Cardiac fibroblast (primary cell): ENCODE data around the gene PNMA8B.
"Not testable (repeated sequence)": the region's sequence is repeated elsewhere in the genome, so short reads cannot be mapped to it uniquely, and the experiment has no call there.

ENCODE experiments used
- DNase-seq, 2 donors: peaks; one replicate each; pipeline versions ENCODE4 v3.0.0 to v3.0.0-alpha.2; 2010; ENCODE audit warnings: low read depth in 2 of 2
- H3K4me3 ChIP-seq, 2 donors: replicated peaks in 1 of 2; 1 replicate in 1 of 2; 2 replicates in 1 of 2; pipeline ENCODE4 v1.5.1; 2011; ENCODE audit warnings: low read depth in 2 of 2, low read length in 2 of 2, mild to moderate bottlenecking in 2 of 2, moderate library complexity in 1 of 2
- TF ChIP-seq, protein P1 (sequence below): IDR thresholded peaks from one replicate; pipeline ENCODE4 v1.5.1; 2011; ENCODE audit warnings: low read depth, mild to moderate bottlenecking, low read length, inconsistent platforms

PNMA8B gene

DNA sequence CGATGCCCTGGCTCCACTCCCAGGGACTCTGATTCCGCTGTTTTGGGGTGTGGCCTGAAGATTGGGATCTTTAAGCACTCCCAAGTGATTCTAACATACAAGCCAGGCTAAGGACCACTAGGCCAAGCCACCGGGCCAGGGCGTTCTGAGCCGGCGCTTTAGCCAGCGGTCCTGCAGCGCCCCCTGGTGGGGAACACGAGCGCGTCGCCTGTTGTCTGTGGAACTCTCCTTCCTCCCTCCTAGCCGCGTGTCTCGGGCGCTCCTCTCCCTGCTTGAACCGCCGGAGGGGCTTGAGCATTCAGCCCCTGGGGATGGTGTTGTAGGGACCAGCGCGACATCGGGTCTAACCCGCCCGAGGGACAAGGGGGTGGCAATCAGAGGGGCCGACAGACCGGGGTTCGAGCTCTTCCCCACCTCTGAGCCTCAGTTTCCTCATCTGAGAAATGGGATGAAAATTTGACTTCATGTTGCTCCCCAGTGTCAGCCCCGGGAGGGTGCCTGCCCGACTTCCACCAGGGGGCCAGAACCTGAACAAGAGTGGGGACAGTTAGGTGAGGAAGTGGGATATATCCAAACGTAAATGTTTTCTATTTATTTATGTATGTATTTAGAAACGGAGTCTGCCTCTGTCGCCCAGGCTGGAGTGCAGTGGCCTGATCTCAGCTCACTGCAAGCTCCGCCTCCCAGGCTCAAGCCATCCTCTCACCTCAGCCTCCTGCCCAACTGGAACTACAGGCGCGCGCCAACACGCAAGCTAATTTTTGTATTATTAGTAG is 18.0 kb upstream of the PNMA8B start:
- no peak overlapping the region for H3K4me3 ChIP-seq
- TF ChIP-seq, protein P1, sequence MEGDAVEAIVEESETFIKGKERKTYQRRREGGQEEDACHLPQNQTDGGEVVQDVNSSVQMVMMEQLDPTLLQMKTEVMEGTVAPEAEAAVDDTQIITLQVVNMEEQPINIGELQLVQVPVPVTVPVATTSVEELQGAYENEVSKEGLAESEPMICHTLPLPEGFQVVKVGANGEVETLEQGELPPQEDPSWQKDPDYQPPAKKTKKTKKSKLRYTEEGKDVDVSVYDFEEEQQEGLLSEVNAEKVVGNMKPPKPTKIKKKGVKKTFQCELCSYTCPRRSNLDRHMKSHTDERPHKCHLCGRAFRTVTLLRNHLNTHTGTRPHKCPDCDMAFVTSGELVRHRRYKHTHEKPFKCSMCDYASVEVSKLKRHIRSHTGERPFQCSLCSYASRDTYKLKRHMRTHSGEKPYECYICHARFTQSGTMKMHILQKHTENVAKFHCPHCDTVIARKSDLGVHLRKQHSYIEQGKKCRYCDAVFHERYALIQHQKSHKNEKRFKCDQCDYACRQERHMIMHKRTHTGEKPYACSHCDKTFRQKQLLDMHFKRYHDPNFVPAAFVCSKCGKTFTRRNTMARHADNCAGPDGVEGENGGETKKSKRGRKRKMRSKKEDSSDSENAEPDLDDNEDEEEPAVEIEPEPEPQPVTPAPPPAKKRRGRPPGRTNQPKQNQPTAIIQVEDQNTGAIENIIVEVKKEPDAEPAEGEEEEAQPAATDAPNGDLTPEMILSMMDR, result peak; percentile 94
- peak; percentile 79 to 85 for DNase-seq

DNA sequence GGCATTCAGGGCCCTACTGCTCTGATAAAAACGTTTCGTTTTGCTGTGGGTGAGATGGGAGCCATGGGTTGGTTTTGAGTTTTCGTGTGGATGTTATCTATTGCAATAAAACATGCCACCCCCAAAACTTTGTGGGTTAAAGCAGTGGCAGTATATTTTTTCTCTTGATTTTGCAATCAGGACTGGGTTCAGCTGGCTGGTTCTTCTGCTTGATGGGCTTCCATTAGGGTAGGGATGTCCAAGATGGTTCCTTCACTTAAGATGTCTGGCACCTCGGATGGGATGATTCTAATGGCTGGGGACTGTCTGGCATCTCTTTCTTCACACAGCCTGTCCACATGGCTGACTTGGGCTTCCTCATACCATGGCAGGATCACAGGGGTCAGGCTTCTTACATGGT is 15.6 kb upstream of the PNMA8B start:
- DNase-seq, result no peak
- H3K4me3 ChIP-seq, result no peak overlapping the region
- TF ChIP-seq, protein P1, result no peak

DNA sequence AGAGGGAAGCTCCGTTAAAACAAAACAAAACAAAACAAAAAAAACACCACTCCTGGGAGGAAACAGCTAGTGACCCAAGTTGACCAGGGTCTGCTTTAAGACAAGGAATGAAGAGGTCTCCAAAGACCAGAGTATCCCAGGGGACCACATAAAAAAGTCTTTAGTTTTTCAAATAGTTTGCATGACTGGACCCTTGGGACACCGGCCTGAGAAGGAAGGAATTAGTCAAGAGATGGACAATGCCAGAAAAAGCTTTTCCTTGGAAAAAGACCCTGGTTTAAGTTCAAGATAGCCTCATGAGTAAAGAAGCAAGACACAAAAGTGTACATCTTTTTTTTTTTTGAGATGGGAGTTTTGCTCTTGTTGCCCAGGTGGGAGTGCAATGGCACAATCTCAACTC is 12.5 kb upstream of the PNMA8B start:
- TF ChIP-seq, protein P1, result no peak
- DNase-seq, result peak in 1 of 2 donors; percentile 23
- H3K4me3 ChIP-seq, result no peak overlapping the region

DNA sequence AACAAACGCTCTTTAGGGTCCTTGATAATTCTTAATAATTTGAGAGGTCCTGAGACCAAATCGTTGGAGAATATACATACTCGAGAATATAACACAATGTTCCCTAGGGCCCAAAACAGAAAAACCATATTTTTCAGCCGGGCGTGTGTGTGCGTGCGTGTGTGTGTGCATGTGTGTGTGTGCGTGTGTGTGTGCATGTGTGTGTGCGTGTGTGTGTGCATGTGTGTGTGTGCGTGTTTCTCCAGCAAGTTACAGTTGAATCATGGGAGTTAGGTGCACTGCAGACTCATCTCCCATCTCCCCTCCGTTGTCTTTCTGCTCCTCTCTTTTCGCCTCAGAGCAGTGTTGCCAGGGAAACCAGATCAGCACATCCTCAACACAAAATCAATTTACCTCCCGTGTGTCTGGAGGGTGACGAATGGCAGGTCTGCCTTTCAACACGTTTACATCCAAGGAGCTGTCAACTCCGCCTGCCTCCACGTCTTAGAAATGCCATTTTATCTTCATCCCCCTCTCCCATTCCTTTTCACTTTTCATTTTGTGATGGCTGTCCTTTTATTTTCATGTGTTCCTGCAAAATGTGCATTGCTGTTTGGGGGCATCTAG is 8.3 kb upstream of the PNMA8B start:
- H3K4me3 ChIP-seq, result no peak overlapping the region
- TF ChIP-seq, protein P1, result no peak
- no peak for DNase-seq

DNA sequence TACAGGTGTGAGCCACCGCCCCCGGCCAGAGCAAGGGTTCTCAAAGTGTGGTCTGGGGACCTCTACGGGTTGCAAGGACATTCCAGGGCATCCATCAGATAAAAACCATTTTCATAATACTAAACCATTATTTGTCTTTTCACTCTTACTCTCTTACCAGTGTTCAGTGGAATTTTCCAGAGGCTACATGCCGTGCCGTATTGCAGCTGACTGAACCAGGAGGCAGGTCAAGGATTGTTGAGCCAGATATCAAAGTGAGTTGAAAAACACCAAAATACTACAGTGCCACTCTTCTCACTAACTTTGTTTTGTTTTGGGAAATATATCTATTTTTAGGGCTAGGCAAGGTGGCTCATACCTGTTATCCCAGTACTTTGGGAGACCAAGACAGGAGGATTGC is 7.2 kb upstream of the PNMA8B start:
- TF ChIP-seq, protein P1, result no peak
- no peak for DNase-seq
- H3K4me3 ChIP-seq, result no peak overlapping the region

DNA sequence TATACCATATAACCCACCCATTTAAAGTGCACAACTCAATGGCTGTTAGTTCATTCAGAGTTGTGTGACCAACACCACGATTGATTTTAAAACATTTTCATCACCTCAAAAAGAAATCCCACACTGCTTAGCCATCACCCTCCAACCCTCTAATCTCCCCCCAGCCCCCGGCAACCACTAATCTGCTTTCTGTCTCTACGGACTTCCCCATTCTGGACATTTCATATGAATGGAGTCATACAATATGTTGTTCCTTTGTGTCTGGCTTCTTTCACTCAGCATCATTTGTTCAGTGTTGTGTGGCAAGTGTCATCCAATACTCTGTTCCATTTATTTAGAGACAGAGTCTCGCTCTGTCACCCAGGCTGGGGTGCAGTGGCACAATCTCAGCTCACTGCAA is 4.0 kb upstream of the PNMA8B start:
- H3K4me3 ChIP-seq, result no peak overlapping the region
- no peak for DNase-seq
- TF ChIP-seq, protein P1, result no peak

DNA sequence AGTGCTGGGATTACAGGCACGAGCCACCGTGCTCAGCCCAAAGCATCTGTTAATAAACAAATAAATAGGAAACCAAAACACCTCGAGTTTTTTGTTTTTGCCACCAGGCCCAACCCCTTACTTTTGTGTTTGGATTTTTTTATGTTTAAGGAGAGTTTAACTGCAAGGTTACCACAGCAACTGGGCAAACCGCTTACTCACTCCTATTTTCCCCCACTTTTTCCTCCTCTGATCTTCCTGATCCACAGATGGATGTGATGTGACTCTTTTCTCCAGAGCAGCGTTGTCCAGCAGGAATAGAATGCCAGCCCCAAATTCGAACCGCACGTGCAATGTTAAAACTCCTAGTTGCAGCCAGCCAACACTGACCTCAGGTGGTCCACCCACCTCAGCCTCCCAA is 2.1 kb upstream of the PNMA8B start:
- no peak for DNase-seq
- TF ChIP-seq, protein P1, result no peak
- H3K4me3 ChIP-seq, result no peak overlapping the region

DNA sequence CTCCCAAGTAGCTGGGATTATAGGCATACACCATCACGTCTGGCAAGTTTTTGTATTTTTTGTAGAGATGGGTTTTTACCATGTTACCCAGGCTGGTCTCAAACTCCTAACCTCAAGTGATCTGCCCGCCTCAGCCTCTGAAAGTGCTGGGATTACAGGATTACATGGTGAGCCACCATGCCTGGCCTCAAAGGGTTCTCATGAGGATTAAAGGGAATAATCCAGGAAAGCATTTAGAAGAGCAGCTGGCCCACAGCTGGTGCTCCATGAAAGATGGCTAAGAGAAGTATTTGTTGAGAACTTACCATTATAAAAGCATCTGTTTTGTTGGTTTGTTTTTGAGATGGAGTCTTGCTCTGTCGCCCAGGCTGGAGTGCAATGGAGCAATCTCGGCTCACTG is 1.2 kb upstream of the PNMA8B start:
- H3K4me3 ChIP-seq, DNase-seq: not testable (repeated sequence)
